Activated CD8-positive, alpha-beta T cell treated with anti-CD3 and anti-CD28 coated beads for 36 hours (primary cell): Measurements from ENCODE around the gene ANKRD44. TPM values are rescaled to one million over a fixed set of nuclear protein-coding genes. Genes with fewer than 3 reads are reported as not detected.
A peak's percentile ranks its signal among the peaks of the same experiment; 100 is the strongest.

Experiments
- ATAC-seq: fragments of 200-7000 bp; cut with Tn5 transposase; one replicate; pipeline ENCODE4 v1.10.0; 2021; ENCODE audit warnings: mild to moderate bottlenecking, moderate library complexity
- CTCF ChIA-PET: fragments of 350-600 bp; sonication (Branson Sonifier 250); formaldehyde crosslinking; loops from one replicate; lab custom pipeline; 2021; ENCODE audit warnings: antibody characterized with exemption; lab: Charles Lee
- POLR2A ChIA-PET: fragments of 350-600 bp; sonication (Branson Sonifier 250); formaldehyde crosslinking; loops from one replicate; lab custom pipeline; 2021; ENCODE audit warnings: antibody characterized with exemption; lab: Charles Lee
- DNase-seq: peaks from one replicate; pipeline ENCODE4 v3.0.0-alpha.2; 2020
- H3K27ac Mint-ChIP-seq: one replicate; pipeline ENCODE4 v1.8.0; 2021; ENCODE audit warnings: mild to moderate bottlenecking, mixed read lengths
- H3K27me3 Mint-ChIP-seq: one replicate; pipeline ENCODE4 v1.8.0; 2021; ENCODE audit warnings: mixed read lengths
- H3K36me3 Mint-ChIP-seq: one replicate; pipeline ENCODE4 v1.8.0; 2021; ENCODE audit warnings: low read depth, mixed read lengths
- H3K4me1 Mint-ChIP-seq: one replicate; pipeline ENCODE4 v1.8.0; 2021; ENCODE audit warnings: low read depth, mixed read lengths
- H3K4me3 Mint-ChIP-seq: one replicate; pipeline ENCODE4 v1.8.0; 2021; ENCODE audit warnings: mild to moderate bottlenecking, moderate library complexity, mixed read lengths
- H3K9me3 Mint-ChIP-seq: one replicate; pipeline ENCODE4 v1.8.0; 2021; ENCODE audit warnings: mixed read lengths
- intact Hi-C: fragments of 100-400 bp; cut with micrococcal nuclease; formaldehyde crosslinking; loops from one replicate; pipeline ENCODE4 v1.10.0; 2022
- total RNA-seq, 2 experiments: library from RNA; stranded (reverse); gene quantifications; one replicate each; pipeline ENCODE4 v1.2.3, GENCODE V29; 2021
- TF ChIP-seq, protein P1 (sequence below): fragments of 200-600 bp; IDR thresholded peaks from one replicate; pipeline ENCODE4 v1.8.0; 2022; ENCODE audit warnings: antibody characterized with exemption, mild to moderate bottlenecking

ANKRD44 gene
- total RNA-seq, 2 experiments from 2014 or later: 131 to 132 TPM

GRCh38 chr2:197092431-197092830, 218.1 kb downstream of the ANKRD44 start:
- Mint-ChIP-seq H3K4me1 (peaks cover 13% of the 10 kb centered on the region), H3K27ac (peak overlapping the region; percentile 70), H3K9me3 (no peaks in the 10 kb centered on the region), H3K36me3 (peaks cover 32% of the 10 kb centered on the region), H3K4me3 (no peak overlapping the region), H3K27me3 (no peaks in the 10 kb centered on the region)
- intact Hi-C loops: no loop called here
- TF ChIP-seq, protein P1, sequence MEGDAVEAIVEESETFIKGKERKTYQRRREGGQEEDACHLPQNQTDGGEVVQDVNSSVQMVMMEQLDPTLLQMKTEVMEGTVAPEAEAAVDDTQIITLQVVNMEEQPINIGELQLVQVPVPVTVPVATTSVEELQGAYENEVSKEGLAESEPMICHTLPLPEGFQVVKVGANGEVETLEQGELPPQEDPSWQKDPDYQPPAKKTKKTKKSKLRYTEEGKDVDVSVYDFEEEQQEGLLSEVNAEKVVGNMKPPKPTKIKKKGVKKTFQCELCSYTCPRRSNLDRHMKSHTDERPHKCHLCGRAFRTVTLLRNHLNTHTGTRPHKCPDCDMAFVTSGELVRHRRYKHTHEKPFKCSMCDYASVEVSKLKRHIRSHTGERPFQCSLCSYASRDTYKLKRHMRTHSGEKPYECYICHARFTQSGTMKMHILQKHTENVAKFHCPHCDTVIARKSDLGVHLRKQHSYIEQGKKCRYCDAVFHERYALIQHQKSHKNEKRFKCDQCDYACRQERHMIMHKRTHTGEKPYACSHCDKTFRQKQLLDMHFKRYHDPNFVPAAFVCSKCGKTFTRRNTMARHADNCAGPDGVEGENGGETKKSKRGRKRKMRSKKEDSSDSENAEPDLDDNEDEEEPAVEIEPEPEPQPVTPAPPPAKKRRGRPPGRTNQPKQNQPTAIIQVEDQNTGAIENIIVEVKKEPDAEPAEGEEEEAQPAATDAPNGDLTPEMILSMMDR: no peak
- ChIA-PET CTCF (interaction anchor here (0.5 to 1.2 kb wide), 2 partner anchors 21 kb away, joined by 3 to 4 read pairs; no protein-coding TSS in a partner anchor), POLR2A (no interaction called here)
- no peak for DNase-seq
- no peak for ATAC-seq

GRCh38 chr2:197090742-197091367, 219.7 kb downstream of the ANKRD44 start:
- Mint-ChIP-seq H3K27ac (peak overlapping the region; percentile 21), H3K36me3 (peaks cover 42% of the 10 kb centered on the region), H3K27me3 (no peaks in the 10 kb centered on the region), H3K4me3 (no peak overlapping the region), H3K4me1 (peaks cover 12% of the 10 kb centered on the region), H3K9me3 (no peaks in the 10 kb centered on the region)
- POLR2A ChIA-PET: interaction anchor here (0.6 kb wide), 1 partner anchor 45 kb away, joined by 3 read pairs; no protein-coding TSS in a partner anchor
- intact Hi-C loops: no loop called here
- CTCF ChIA-PET: interaction anchor here (1.1 to 1.8 kb wide), 4 partner anchors 8 to 58 kb away, joined by 3 to 7 read pairs (median 5); no protein-coding TSS in a partner anchor
- DNase-seq (no peak), ATAC-seq (no peak)
- TF ChIP-seq, protein P1: no peak

GRCh38 chr2:197089655-197090054, 220.9 kb downstream of the ANKRD44 start:
- no peak for DNase-seq
- ATAC-seq: no peak
- intact Hi-C loops: no loop called here
- Mint-ChIP-seq H3K27me3 (no peaks in the 10 kb centered on the region), H3K4me1 (peaks cover 12% of the 10 kb centered on the region), H3K9me3 (no peaks in the 10 kb centered on the region), H3K36me3 (peaks cover 44% of the 10 kb centered on the region), H3K27ac (peak overlapping the region; percentile 41), H3K4me3 (no peak overlapping the region)
- TF ChIP-seq, protein P1: no peak
- ChIA-PET CTCF (interaction anchor here (1.5 to 1.8 kb wide), 2 partner anchors 9 to 14 kb away, joined by 6 to 7 read pairs; no protein-coding TSS in a partner anchor), POLR2A (interaction anchor here (0.6 to 1.0 kb wide), 2 partner anchors 43 to 110 kb away, joined by 3 to 4 read pairs; no protein-coding TSS in a partner anchor)

- TF ChIP-seq, protein P1: no peak
- no peak overlapping the region for H3K4me3 Mint-ChIP-seq
- intact Hi-C loops: no loop called here
- H3K36me3 Mint-ChIP-seq: peaks cover 52% of the 10 kb centered on the region
- no peaks in the 10 kb centered on the region for H3K27me3 Mint-ChIP-seq
- CTCF ChIA-PET: interaction anchor here (2.2 to 2.8 kb wide), 2 partner anchors 13 to 25 kb away, joined by 7 to 12 read pairs; no protein-coding TSS in a partner anchor
- DNase-seq (no peak), ATAC-seq (no peak)
- no peaks in the 10 kb centered on the region for H3K9me3 Mint-ChIP-seq
- peak overlapping the region; percentile 17 for H3K27ac Mint-ChIP-seq
- peaks cover 12% of the 10 kb centered on the region for H3K4me1 Mint-ChIP-seq
- POLR2A ChIA-PET: interaction anchor here (0.6 to 1.0 kb wide), 2 partner anchors 43 to 111 kb away, joined by 3 to 4 read pairs; no protein-coding TSS in a partner anchor
Measured at GRCh38 chr2:197088694-197089093, 221.9 kb downstream of the ANKRD44 start.

GRCh38 chr2:197086500-197086899, 224.1 kb downstream of the ANKRD44 start:
- no peak for ATAC-seq
- no peak for DNase-seq
- Mint-ChIP-seq H3K36me3 (peaks cover 62% of the 10 kb centered on the region), H3K27ac (peak overlapping the region; percentile 46), H3K9me3 (no peaks in the 10 kb centered on the region), H3K4me3 (no peak overlapping the region), H3K4me1 (peaks cover 12% of the 10 kb centered on the region), H3K27me3 (no peaks in the 10 kb centered on the region)
- CTCF ChIA-PET: interaction anchor here (1.2 to 2.8 kb wide), 4 partner anchors 11 to 74 kb away, joined by 3 to 12 read pairs (median 5); no protein-coding TSS in a partner anchor
- TF ChIP-seq, protein P1: no peak
- intact Hi-C loops: no loop called here
- POLR2A ChIA-PET: no interaction called here
